HG03135 (cell line): ENCODE results near the gene IL16.
"Not testable (repeated sequence)": the region's sequence is repeated elsewhere in the genome, so short reads cannot be mapped to it uniquely, and the experiment has no call there.

Experiments
- ATAC-seq: cut with Tn5 transposase; IDR thresholded peaks from one replicate; pipeline ENCODE4 v1.9.1; 2021; ENCODE audit warnings: mild to moderate bottlenecking, moderate library complexity; ENCODE audit not compliant: unreplicated experiment

IL16 gene

DNA sequence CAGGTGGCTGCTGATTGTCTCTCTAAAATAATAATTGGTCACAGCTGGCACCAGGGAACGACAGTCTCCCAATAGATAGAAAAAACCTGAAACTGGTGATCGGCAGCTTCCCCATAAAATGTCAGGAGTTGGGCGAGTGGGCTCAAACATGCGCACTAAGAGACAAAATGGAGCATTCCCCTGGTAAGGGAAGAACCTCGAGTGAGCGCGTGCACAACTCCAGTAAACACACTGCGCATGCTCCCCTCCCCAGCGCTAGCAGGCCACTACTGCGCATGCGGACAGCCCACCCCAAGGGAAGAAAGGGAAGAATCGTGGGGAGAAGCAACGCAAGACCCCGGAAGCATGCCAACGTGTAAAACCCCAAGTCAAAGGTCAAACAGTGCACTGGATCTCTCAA is 134.9 kb downstream of the IL16 start:
- no peak for ATAC-seq

- no peak for ATAC-seq
Observed at GRCh38 chr15:81332326-81332725, 135.6 kb downstream of the IL16 start.

DNA sequence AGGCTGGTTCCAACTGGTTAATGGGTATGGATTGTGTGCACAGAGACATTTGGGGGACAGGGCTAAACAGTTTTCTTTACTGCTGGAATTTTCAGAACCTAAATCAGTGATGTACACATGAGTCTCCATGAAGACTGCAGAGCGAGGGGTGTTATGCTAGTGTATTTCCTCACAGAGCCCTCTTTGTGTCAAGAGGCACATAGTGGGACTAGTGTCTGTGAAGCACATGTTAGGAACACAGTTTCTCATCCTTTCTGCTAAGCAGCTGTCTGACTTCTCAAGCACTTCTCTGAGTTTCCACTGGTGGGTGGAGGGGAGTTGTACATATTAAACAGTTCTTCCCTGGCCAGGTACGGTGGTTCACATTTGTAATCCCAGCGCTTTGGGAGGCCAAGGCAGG is 136.7 kb downstream of the IL16 start:
- no peak for ATAC-seq

- no peak for ATAC-seq
Observed at GRCh38 chr15:81334768-81335435, 138.2 kb downstream of the IL16 start.

GRCh38 chr15:81335631-81336030 is 139.0 kb downstream of the IL16 start:
- no peak for ATAC-seq

DNA sequence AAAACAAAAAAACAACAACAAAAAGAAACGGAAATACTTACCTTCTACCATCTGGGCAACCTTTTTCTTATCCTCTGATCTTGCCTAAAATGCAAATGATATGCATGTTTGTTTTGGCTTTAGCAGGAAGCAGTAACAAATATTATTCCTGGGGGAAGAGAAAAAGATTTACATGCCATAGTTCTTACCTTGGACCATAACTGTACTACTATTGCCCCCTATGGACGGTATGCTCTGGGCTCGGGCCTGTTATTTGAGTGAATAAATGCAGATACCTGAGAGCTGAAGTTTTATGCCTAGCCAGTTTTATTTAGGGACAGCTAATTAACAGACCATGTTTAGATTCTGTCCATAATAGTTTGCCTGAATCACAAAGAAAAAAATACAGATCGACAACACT is 139.9 kb downstream of the IL16 start:
- ATAC-seq: no peak

- no peak for ATAC-seq
Observed at GRCh38 chr15:81337241-81337640, 140.6 kb downstream of the IL16 start.

DNA sequence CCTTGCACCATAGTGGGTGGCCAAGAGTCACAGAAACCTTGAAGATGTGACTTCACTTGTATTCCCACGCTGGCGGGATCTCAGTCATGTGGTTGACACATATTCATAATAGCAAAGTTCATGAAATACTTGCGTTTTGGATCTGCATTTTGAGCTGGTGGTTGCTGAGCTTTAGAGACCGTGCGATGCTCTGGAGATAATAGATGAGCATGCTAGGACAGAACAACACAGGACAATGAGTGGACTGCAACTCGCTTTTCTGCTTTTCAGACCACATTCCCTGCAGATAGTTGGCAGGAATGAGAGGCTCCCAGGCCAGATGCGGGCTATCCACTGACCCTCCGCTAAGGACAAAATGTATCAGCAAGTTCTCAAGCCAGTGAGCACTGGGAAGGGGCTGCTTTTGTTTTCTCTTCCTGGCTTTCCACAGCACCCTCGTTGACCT is 141.1 kb downstream of the IL16 start:
- no peak for ATAC-seq

DNA sequence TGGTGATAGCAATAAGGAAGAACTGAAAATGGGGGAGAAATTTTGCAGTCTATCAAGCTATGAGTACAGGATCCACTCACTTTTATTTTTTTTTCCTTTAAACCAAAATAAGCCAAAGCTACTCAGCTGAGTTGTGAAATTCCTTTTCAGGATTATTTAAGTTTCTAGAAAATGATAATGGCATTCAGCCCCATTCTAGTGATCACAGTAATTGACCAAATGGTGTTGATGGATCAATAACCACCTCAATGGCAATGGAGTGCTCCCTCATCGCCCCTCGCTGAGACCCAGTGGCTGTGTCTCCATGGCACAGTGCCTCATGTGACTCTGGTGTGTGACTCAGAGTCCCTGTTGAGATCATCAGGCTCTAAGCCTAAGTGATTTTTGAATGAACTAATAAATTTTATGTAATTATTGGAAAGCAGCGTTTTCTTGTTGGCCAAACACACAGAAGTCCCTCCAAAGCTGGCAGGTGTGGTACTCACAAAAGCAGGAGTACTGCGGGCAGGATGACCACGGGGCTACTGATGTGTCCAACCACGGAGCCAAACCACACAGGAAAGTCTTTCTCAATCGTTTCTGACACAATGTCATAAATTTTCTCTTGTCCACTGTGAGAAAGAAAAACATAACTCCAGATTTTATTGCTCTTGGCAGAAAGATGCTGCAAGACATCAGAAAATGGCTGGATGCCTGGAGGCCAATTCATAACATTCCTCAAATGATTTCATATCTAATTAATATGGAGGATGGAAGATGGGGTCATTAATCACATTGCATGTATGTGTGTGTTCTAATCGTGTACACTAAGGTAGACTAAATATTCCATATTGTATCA is 141.7 kb downstream of the IL16 start:
- ATAC-seq: no peak

DNA sequence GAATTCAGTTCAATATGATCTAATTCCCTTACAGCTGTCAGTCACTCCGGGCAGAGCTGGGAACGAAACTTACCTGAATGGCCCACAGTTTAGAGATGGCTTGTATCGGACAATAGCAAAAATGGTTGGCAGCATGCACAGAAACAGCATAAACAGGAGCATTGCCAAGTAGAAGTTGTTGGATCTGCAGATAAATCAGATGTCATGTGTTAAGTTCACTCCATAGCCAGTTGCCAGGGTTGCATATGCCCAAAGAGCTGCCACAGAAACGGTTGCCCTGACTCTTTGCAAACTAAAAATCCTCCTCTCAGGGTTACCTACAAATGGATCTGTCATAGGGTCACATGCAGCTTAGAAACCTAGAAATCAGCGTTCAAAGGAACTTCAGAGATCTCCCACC is 142.6 kb downstream of the IL16 start:
- no peak for ATAC-seq

- ATAC-seq: no peak
Observed at GRCh38 chr15:81339851-81340250, 143.2 kb downstream of the IL16 start.

DNA sequence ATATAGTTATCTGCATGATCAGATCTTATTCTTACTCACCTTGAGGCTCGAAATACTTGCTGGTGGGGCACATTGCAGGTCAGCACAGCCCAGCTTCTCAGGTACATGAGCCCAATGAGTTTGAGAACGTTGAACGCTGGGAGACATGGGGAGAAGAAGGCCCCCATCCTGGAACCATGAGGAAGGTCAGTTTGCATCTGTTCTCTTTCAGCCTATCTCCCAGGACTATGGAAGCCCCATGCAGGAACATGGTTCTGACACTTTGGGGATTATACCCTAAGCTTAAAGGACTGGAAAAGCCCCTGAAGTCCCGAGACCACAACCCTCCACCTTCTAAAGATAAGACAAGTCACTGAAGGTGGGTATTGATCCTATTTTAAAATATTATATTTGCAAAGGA is 144.7 kb downstream of the IL16 start:
- ATAC-seq: no peak

- ATAC-seq: no peak
Observed at GRCh38 chr15:81343371-81343770, 146.7 kb downstream of the IL16 start.

- ATAC-seq: no peak
Observed at GRCh38 chr15:81346611-81347010, 149.9 kb downstream of the IL16 start.

DNA sequence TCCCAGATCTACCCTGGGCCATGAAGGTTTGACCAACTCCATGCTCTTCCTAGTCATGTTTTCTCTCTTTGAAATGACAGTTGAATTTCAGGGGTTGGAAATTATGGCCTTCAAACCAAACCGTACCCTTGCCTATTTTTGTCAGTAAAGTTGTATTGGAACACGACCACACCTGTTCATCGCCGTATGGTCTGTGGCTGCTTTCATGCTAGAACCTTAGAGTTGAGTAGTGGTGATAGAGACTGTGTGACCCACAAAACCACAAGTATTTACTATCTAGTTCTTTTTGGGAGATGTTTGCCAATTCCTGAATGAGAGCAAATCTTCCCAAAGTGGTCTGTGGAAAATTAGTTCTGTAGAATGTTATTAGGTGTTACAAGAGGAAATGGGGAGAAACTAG is 151.2 kb downstream of the IL16 start:
- no peak for ATAC-seq

DNA sequence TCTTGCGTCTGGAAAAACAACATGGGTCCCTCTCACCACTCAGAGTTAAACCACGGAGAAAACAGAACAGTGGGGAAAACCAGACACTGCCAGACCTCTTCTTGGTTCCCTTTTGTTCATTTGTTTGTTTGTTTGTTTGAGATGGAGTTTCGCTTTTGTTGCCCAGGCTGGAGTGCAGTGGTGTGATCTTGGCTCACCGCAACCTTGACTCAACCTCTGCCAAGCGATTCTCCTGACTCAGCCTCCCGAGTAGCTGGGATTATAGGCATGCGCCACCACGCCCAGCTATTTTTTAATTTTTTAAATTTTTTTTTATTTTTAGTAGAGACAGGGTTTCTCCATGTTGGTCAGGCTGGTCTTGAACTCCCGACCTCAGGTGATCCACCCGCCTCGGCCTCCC is 152.0 kb downstream of the IL16 start:
- ATAC-seq: not testable (repeated sequence)

DNA sequence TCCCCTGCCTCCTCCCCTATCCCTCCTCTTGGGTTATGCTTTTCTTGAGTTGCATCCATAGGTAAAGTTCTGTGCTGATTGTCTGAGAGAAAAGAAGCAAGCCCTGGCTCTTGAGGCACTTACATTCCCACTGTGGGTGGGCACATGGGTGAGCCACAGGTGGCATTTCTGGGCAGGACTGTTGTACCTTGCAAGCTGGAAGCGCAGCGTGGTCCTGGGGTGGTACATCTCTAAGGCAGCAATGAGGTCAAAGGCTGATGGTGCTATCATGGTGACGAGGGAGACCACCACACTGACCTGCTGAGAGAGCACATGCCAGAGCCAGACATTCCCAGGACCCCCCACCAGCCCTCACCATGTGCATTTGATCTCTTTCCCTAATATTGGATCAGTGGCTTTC is 152.6 kb downstream of the IL16 start:
- ATAC-seq: no peak

DNA sequence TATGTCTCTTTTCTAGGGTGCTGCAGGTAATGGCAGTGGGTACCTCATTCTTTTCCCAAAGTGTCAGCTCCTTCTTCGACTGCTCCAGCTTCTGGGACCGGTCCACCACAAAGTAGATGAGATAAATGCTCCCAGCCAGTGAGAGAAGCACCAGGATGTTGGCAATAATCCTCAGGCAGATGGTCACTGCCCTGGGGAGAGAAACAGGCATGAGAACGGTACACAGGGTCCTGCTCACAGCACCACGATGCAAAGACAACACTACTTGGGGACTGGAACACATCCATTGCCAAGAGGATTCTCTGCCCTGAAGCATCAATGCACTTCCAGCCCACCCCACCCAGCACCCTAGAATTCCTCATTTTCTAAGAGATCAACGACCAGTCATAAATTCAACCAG is 155.0 kb downstream of the IL16 start:
- ATAC-seq: no peak

GRCh38 chr15:81356252-81356651 is 159.6 kb downstream of the IL16 start:
- no peak for ATAC-seq

- no peak for ATAC-seq
Observed at GRCh38 chr15:81357180-81357686, 160.6 kb downstream of the IL16 start.

- ATAC-seq: no peak
Observed at GRCh38 chr15:81358248-81358647, 161.6 kb downstream of the IL16 start.

DNA sequence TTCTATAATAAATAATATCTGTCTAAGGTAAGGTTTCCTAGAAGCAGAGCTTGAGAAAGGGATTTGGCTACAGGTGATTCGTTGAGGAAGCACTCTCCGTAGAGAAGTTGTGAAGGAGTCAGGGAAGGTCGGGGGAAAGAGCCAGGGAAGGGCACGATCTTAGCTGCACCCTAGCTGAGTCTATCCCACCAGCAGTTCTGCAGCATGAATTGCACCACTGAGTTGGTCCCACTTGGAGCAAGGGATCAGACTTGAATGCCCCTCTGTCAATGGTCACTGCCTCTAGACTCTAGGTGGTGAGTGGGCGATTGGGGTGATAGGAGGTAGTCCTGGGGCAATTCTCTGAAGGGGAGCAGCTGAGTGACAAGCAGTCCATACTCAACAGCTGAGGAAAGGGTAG is 163.8 kb downstream of the IL16 start:
- no peak for ATAC-seq
